ENCODE data around the gene E2F7. TPM values are rescaled to one million over a fixed set of nuclear protein-coding genes. Genes with fewer than 3 reads are reported as not detected.

Gene E2F7
- total RNA-seq, 6 experiments from 2014 or later, result 6.3 to 24.4 (median 18.0) TPM

DNA sequence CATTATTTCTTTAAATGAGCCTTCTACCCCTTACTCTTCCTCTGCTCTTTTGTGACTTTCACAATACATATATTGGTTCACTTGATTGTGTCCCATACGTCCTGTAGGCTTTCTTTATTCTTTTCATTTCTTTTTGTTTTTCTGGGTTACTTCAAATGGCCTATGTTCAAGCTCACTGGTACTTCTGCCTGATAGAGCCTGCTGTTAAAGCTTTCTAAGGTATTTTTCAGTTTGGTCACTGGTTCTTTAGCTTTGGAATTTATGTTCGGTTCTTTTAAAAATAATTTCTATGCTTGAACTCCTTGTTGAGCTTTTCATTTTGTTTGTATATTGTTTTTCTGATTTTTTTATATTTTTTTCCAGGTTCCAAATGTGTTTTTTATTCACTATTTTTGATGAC is 81.9 kb downstream of the E2F7 start:
- Mint-ChIP-seq H3K36me3 (ENCODE audit: low read depth) (peaks cover 8% of the 10 kb centered on the region), H3K4me3 (no peak overlapping the region), H3K27me3 (ENCODE audit: insufficient read depth) (peaks cover 12% of the 10 kb centered on the region), H3K4me1 (ENCODE audit: low read depth) (no peaks in the 10 kb centered on the region), H3K9me3 (peaks cover 20% of the 10 kb centered on the region), H3K27ac (no peak overlapping the region)
- DNase-seq, result no peak
- TF ChIP-seq, protein P1, sequence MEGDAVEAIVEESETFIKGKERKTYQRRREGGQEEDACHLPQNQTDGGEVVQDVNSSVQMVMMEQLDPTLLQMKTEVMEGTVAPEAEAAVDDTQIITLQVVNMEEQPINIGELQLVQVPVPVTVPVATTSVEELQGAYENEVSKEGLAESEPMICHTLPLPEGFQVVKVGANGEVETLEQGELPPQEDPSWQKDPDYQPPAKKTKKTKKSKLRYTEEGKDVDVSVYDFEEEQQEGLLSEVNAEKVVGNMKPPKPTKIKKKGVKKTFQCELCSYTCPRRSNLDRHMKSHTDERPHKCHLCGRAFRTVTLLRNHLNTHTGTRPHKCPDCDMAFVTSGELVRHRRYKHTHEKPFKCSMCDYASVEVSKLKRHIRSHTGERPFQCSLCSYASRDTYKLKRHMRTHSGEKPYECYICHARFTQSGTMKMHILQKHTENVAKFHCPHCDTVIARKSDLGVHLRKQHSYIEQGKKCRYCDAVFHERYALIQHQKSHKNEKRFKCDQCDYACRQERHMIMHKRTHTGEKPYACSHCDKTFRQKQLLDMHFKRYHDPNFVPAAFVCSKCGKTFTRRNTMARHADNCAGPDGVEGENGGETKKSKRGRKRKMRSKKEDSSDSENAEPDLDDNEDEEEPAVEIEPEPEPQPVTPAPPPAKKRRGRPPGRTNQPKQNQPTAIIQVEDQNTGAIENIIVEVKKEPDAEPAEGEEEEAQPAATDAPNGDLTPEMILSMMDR (IDR thresholded peaks at IDR 0.05), result no peak

DNA sequence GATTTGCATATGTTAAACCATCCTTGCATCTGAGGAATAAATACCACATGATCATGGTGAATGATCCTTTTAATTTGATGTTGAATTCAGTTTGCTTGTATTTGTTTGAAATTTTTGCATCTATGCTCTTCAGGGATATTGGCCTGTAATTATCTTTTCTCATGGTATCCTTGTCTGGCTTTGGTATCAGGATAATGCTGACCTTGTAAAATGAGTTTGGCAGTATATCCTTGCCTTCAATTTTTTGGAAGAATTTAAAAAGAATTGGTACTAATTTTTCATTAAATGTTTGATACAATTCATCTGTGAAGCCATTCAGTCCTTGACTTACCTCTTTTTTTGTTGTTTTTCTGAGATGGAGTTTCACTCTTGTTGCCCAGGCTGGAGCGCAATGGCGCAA is 85.2 kb downstream of the E2F7 start:
- Mint-ChIP-seq H3K27me3 (ENCODE audit: insufficient read depth) (peaks cover 13% of the 10 kb centered on the region), H3K27ac (no peak overlapping the region), H3K9me3 (peaks cover 20% of the 10 kb centered on the region), H3K4me1 (ENCODE audit: low read depth) (no peaks in the 10 kb centered on the region), H3K4me3 (no peak overlapping the region), H3K36me3 (ENCODE audit: low read depth) (peaks cover 8% of the 10 kb centered on the region)
- no peak for DNase-seq
- TF ChIP-seq, protein P1 (IDR thresholded peaks at IDR 0.05), result no peak

- Mint-ChIP-seq H3K9me3 (no peaks in the 10 kb centered on the region), H3K4me1 (ENCODE audit: low read depth) (no peaks in the 10 kb centered on the region), H3K4me3 (no peak overlapping the region), H3K36me3 (ENCODE audit: low read depth) (no peaks in the 10 kb centered on the region), H3K27me3 (ENCODE audit: insufficient read depth) (peaks cover 21% of the 10 kb centered on the region), H3K27ac (no peak overlapping the region)
- TF ChIP-seq, protein P1 (IDR thresholded peaks at IDR 0.05), result no peak
- no peak for DNase-seq
Observed at GRCh38 chr12:76976777-76977382, 88.5 kb downstream of the E2F7 start.

Other genes with a start within 250 kb of the E2F7 start
- gene CSRP2, start 186.6 kb downstream of the E2F7 start, total RNA-seq (2021; fragmentation: NEBNext Ultra II Directional; extraction: Animal tissue kit (Norgen Biotek cat#: 25700)), result 10 to 100 TPM; 20.7 to 32.7 (median 29.5) TPM

Measured in HFFc6 (cell line).